Frontal cortex (tissue), 4 donors: Measurements from ENCODE around the gene EEFSEC. TPM values are rescaled to one million over a fixed set of nuclear protein-coding genes. Genes with fewer than 3 reads are reported as not detected.

Experiments
- DNase-seq, 2 donors: peaks; one replicate each; pipeline ENCODE4 v3.0.0; 2012; ENCODE audit warnings: low spot score in 2 of 2
- FAIRE-seq: peaks from 2 replicates; lab custom pipeline; 2012; peaks lifted over from hg19 to GRCh38; lab: Jason Lieb, UNC
- total RNA-seq: library from RNA; depleted of rRNA; stranded (reverse); fragments of >200 nt; gene quantifications from one replicate; pipeline ENCODE4 v1.2.3, GENCODE V29; 2014
- donor health status: control.
- donor health status: control.
- donor health status: control.

Gene EEFSEC
- total RNA-seq, 1 donor from 2014 or later: 7.7 TPM

- FAIRE-seq: no peak
- no peak for DNase-seq
These were observed 109.8 kb downstream of the EEFSEC start for GRCh38 chr3:128263118-128263517.

GRCh38 chr3:128263946-128264345 is 110.7 kb downstream of the EEFSEC start:
- DNase-seq (no peak), FAIRE-seq (no peak)

DNA sequence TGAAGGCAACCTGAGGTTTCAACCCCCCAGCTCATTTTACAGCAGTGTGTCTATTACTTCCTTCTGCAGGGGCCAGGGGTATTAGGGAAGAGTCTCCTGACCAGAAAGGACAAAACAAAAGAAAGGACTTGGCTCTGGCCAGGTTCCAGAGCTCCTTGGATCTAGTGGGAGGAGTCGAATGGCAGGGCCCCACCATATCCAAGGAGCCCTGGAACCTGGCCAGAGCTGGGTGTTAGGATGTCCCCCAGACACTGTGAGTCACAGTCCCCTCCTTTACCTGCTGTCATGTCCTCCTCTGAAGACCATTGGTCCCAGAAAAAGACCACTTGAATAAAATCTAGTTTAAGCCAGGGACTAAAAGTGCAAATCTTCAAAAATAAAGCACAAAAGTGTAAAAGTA is 113.2 kb downstream of the EEFSEC start:
- FAIRE-seq (no peak), DNase-seq (no peak)

GRCh38 chr3:128267541-128267940 is 114.3 kb downstream of the EEFSEC start:
- no peak for DNase-seq
- no peak for FAIRE-seq

DNA sequence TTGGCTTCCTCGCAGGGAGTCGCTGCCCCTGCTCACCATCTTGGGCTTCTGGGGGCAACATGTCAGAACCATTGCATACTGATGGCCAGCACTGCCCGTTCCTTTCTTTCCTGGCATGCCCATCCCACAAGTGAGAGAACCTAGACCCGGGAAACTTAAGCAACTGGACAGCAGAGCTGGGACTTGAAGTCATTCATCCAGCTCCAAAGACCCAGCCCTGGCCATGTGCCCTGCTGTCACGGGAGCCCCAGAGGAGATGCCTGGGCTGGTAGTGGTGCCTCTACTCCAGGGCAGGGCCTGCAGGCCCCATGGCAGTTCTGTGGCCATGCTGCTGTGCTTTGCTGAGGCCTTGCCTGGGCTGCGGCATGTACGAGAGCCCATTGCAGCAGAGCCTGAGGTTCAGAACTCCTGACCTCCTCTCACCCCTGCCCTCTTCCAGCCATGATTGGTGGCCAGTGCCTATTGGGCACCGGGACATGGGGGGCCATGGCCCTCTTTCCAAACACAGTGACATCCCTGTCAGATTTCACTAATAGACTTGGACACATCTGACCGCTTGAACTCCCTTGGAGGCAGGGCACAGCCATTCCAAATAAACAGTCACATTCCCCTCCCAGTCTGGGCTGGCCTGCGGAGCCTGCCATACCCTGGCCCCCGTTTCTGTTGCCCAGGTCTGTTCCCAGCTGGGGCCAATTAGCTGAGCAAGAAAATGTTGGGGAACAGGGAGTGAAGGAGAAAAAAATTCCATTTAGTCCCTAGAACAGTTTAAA is 115.9 kb downstream of the EEFSEC start:
- FAIRE-seq (no peak), DNase-seq (no peak)

- FAIRE-seq (no peak), DNase-seq (no peak)
These were observed 116.5 kb downstream of the EEFSEC start for GRCh38 chr3:128269796-128270195.

DNA sequence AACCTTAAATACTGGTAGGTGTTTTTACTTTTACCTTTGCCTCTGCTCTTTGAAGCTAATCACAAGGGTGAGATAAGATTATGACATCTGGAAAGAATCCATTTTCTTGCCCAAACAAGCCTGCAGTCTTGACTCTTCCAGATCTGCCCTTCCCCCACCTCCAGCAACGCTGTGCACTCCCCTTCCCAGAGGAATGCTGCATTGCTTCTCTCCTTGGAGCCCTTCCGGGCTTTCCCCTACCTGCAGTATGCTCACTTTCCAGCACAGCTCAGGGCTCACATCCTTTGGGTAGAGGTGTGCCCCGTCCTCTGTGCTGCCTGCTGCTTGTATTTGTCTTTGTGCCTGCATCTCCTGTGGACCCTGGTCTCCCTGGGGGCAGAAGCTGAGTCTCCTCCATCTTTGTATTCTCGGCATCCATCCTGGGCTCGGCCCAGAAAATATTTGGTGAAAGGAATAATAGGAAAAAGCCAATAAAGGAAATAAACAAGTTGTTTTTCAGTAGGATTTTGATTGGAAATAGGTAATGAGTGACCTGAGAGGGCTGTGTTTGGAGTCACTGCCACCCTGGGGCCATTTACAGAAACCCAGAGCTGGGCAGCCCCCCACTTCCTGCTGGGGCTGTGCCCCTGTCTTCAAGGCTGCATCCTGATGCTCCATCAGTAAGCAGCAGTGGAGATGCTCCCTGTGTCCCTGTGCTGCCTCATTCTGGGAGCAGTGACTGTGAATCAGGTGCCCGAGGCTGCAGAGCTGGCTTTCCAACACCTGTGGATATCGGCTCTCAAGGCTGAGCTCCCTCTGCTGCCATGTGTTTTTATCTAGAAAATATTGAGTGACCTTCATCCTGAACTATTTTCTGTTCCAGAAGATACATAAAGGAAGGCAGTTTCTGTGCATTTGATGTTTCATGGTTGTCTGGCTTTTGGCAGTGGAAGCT is 117.5 kb downstream of the EEFSEC start:
- FAIRE-seq: no peak
- DNase-seq: no peak

DNA sequence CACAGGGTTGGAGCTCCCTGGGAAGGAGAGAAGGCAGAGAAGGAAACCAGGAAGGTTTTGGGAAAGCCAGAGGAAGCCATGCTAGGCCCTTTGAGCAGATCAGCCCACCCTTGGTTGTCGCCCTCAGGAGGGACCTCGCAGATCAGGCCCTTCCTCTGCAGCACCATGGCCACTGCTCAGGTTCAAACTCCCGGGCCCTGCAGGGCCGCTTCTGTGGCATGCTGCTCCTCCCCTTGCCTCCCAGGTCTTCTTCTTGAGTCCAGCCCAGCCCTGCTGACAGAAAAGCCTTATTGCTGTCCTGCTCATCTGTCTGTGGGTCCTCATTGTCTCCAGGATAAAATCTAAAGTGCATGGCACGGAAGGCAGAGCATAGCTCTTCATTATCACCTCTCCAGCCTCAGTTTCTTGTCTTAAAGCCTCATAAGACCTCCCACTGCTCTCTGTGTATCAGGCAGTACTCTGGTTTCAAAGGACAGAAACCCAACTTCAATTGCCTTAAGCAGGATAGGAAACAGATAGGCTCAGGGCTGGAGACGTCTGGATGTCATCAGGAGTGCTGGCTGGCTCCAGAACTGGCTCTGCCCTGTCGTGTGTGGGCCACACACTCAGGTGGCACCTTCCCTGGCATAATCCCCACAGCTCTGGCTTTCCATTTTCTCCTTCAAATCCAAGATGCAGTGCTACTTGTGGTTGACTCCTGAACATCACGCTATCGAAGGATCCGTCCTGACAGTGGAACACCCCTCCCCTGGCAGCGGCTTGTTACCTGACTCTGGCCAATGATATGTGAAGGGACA is 118.5 kb downstream of the EEFSEC start:
- no peak for FAIRE-seq
- no peak for DNase-seq

GRCh38 chr3:128273109-128273840 is 120.0 kb downstream of the EEFSEC start:
- FAIRE-seq: no peak
- DNase-seq: no peak

- no peak for FAIRE-seq
These were observed 120.7 kb downstream of the EEFSEC start for GRCh38 chr3:128273841-128274573.

GRCh38 chr3:128274837-128275236 is 121.6 kb downstream of the EEFSEC start:
- no peak for DNase-seq
- no peak for FAIRE-seq

More at GRCh38 chr3:128273841-128274573, 120.7 kb downstream of the EEFSEC start:
- no peak for DNase-seq

DNA sequence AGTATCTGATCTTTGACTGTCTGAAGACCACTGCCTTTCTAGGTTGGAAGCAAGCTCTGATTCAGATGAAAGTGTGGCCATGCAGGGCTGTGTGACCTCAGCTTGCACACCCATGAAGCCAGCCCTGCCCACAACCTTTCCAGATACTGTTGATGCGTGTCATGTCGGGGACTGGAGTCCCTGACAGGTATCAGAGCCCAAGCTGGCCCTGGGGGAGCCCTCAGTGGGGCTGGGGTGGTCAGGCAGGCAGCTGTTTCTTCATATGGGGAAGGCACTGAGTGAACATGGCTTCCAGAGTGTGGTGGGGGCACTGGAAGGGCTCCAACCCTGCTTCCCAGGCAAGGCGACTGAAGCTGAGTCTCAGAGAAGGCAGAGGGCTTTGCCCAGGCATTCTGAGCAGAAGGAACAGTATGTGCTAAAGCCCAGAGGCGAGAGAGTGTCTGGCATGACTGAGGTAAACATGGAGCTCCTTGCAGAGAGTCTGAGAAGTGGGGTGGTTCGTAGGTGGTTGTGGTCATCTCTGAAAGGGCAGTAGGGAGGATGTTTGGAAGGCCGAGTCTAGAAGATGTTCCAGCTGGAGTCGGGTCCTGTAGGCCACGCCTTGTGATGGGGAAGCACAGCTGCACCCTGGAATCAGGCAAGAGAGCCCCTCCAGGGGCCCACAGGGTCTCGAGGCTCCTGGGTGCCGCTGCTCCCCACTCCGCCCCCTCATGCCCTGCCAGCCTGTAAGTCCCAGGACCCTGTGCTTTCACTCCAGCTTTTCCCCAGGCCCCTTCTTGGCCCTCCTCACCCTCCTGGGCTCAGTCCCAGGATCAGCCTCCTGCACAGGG is 122.2 kb downstream of the EEFSEC start:
- no peak for FAIRE-seq
- DNase-seq: no peak

DNA sequence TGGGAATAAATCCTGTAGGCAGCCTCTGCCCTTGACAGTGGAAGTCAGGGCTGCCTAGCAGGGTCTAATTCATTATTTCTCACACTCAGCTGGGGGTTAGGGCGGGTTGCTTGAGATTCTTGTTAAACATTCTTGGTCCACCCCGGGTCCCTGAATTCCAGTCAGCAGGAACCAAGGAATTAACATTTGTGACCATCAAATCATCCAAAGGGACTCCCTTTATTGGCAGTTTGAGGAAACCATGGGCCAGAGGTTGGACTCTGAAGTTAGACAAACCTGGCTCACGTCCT is 122.8 kb downstream of the EEFSEC start:
- FAIRE-seq (no peak), DNase-seq (no peak)

- FAIRE-seq (no peak), DNase-seq (no peak)
These were observed 123.4 kb downstream of the EEFSEC start for GRCh38 chr3:128276577-128277183.

- DNase-seq (no peak), FAIRE-seq (no peak)
These were observed 124.2 kb downstream of the EEFSEC start for GRCh38 chr3:128277378-128278069.

- DNase-seq: no peak
- FAIRE-seq: no peak
These were observed 124.8 kb downstream of the EEFSEC start for GRCh38 chr3:128278130-128278529.
